Measurements from ENCODE around the gene SOCS3.
A peak's percentile ranks its signal among the peaks of the same experiment; 100 is the strongest.

Gene SOCS3, protein sequence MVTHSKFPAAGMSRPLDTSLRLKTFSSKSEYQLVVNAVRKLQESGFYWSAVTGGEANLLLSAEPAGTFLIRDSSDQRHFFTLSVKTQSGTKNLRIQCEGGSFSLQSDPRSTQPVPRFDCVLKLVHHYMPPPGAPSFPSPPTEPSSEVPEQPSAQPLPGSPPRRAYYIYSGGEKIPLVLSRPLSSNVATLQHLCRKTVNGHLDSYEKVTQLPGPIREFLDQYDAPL

DNA sequence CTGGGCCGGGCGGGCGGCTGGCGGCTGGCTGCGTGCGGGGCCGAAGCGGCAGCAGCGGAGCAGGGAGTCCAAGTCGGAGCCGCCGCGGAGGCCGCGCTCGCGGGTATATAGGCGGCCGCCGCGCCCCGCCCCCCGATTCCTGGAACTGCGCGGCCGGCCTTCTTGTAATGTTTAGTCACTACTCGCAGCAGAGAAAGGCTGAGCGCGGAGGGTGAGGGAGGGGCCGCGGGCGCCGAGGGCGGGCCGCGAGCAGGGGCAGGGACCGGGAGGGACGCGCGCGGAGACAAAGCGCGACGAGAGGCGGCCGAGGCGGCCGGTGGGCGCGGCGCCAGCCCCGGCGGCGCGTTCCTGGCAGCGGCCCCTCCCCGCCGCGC is at the start of gene SOCS3:
Gene SOCS3, minus strand, starts transcription at position 81 of the 374 bp plus-strand sequence. CDS start 982 bp downstream, outside the sequence.
- TF ChIP-seq, protein P1, sequence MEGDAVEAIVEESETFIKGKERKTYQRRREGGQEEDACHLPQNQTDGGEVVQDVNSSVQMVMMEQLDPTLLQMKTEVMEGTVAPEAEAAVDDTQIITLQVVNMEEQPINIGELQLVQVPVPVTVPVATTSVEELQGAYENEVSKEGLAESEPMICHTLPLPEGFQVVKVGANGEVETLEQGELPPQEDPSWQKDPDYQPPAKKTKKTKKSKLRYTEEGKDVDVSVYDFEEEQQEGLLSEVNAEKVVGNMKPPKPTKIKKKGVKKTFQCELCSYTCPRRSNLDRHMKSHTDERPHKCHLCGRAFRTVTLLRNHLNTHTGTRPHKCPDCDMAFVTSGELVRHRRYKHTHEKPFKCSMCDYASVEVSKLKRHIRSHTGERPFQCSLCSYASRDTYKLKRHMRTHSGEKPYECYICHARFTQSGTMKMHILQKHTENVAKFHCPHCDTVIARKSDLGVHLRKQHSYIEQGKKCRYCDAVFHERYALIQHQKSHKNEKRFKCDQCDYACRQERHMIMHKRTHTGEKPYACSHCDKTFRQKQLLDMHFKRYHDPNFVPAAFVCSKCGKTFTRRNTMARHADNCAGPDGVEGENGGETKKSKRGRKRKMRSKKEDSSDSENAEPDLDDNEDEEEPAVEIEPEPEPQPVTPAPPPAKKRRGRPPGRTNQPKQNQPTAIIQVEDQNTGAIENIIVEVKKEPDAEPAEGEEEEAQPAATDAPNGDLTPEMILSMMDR (IDR thresholded peaks at IDR 0.05; ENCODE audit: low read depth, low read length, missing control alignments) = no peak
- peak within 1 kb of the TSS; percentile 69 for H3K4me3 ChIP-seq (ENCODE audit: low read depth, low read length)
- peak; percentile 37 for DNase-seq (ENCODE audit: low read depth)

DNA sequence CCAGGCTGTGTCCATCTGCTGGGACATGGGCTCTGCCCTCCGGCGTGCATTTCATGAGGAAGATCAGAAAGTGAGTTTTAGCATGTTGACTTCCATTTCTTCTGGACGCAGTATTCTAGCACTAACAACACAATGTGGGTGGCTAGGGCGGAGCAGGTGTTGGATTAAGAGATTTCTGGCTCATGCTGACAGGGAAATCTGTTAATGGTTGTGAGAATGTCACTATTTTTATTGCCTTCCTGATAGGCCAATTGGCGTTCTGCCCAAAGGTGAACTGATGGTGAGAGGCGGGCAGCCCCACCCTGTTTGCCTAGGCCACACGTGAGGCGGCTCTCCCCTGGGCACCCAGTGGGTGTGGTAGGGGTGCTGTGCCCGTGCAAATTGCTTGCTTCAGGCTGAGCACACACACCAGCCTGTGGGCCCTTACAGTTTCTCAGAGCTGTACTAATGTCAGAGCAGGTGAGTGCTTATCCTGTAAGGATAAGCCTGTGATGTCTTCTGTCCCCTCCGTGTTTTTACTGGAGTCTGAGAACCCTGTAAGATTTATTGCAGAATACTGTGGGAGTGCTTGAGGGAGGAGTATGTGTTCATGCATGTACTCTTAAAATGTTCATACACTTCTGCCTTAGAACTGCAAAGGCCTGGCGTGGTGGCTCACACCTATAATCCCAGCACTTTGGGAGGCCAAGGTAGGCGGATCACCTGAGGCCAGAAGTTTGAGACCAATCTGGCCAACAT is 49.5 kb upstream of the SOCS3 start:
- H3K4me3 ChIP-seq (ENCODE audit: low read depth, low read length) = no peak overlapping the region
- DNase-seq (ENCODE audit: low read depth) = no peak
- TF ChIP-seq, protein P1 (IDR thresholded peaks at IDR 0.05; ENCODE audit: low read depth, low read length, missing control alignments) = no peak

DNA sequence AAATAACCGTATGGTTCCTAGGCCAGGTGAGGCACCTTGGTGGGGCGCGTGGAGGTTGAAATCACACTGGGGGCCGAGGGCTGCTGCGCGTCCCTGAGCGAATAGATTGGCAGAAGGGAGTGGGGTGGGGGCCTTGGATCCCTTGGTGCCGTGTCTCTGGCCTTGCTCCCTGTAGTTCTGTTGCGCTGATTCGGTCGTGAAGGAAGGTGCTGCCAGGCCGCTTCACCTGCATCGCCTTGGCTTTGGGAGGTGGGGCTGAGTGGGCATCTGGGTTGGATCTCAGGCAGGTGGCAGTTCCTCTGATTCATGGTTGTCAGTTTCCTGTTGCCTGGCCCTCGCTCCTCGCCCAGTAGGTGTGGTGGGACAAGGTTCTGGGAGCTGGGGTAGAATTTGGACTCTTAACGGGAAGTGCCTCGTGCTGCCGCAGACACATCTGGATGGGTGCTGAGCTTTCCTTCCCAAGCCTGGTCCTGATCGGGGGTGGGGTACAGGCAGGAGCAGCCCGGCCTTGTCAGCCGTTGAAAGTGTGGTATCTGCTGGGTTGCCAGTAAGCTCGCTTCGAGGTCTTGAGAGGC is 48.7 kb upstream of the SOCS3 start:
- no peak overlapping the region for H3K4me3 ChIP-seq (ENCODE audit: low read depth, low read length)
- DNase-seq (ENCODE audit: low read depth) = no peak
- TF ChIP-seq, protein P1 (IDR thresholded peaks at IDR 0.05; ENCODE audit: low read depth, low read length, missing control alignments) = no peak

DNA sequence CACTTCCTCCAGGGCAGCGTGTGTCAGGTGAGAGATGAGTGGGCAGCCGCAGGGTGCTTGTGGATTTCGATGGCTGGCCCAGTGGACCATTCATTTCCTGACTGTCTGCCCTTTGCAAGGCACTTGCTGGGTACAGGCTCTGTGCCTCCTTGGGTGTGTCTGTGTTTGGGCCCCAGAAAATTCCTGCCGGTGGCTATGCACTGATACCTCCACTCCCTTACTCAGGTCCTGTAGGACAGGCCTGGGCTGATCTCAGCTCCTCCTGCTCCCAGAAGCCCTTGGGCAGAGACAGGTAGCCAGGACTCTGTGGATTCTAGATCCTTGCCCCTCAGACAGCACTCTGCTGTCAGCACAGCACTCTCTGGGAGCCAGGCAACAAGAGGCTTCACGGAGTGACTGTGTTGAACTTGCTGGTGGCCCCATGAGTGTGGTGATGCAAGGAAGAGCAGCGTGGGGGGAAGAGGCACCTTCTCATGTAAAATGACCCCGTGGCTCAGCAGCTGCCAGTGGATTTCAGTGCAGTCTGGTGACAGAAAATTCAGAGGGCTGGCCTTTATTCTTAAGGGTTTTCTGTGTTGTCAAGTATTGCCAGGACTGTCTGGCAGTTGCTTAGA is 47.6 kb upstream of the SOCS3 start:
- no peak overlapping the region for H3K4me3 ChIP-seq (ENCODE audit: low read depth, low read length)
- DNase-seq (ENCODE audit: low read depth) = peak; percentile 21
- TF ChIP-seq, protein P1 (IDR thresholded peaks at IDR 0.05; ENCODE audit: low read depth, low read length, missing control alignments) = no peak

DNA sequence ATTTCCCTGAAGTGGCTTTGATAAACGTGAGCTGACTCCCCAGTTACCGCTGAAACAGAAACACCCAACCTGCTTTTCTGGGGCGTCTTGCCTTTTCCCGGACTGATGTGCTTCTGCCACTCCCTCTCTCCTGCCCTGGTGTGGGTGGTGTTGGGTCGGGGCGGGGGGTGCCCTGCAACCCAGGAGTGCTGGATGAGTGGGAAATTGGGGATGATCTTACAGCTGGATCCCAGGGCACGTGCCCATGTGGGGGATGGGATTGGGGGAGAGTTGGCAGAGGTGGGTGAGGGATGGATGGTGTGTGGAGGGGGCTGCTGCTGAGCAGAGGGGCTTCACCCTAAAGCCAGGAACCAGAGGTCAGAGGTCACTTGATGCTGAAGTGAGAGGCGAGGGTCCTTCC is 47.0 kb upstream of the SOCS3 start:
- TF ChIP-seq, protein P1 (IDR thresholded peaks at IDR 0.05; ENCODE audit: low read depth, low read length, missing control alignments) = no peak
- DNase-seq (ENCODE audit: low read depth) = no peak
- no peak overlapping the region for H3K4me3 ChIP-seq (ENCODE audit: low read depth, low read length)

DNA sequence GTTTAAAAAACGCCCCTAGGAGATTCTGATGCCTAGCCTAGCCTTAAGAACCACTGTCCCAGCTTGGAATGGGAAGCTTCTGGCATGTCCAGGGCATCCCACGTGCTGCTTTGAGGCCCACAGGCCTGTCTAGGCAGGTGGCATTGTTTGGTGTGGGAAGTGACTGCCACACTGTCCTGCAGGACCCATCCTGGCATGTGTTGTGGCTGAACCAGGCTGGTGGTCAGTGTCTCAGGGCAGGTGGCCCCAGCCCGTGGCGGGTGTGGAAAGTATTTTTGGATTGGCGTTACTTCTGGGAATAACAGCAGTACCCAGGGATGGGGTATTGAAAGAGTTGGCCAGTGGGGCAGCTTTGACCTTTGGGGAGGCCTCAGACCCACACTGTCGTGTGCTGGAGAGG is 46.5 kb upstream of the SOCS3 start:
- H3K4me3 ChIP-seq (ENCODE audit: low read depth, low read length) = no peak overlapping the region
- TF ChIP-seq, protein P1 (IDR thresholded peaks at IDR 0.05; ENCODE audit: low read depth, low read length, missing control alignments) = no peak
- no peak for DNase-seq (ENCODE audit: low read depth)

Data from GM12864 (cell line).